Epithelial cell of proximal tubule (primary cell): ENCODE measurements around the gene ZC3H12A. TPM values are rescaled to one million over a fixed set of nuclear protein-coding genes. Genes with fewer than 3 reads are reported as not detected.

Experiments used
- DNase-seq: peaks from one replicate; pipeline ENCODE4 v3.0.0-alpha.2; 2011; ENCODE audit warnings: low read depth
- H3K4me3 ChIP-seq: 2 replicates; pipeline ENCODE4 v1.5.1; 2011; ENCODE audit warnings: low read depth, mild to moderate bottlenecking, low read length
- total RNA-seq: library from RNA; depleted of rRNA; stranded (reverse); fragments of >200 nt; gene quantifications from 2 replicates; pipeline ENCODE4 v1.2.3, GENCODE V29; 2015
- TF ChIP-seq, protein P1 (sequence below): conservative IDR thresholded peaks from 2 replicates; pipeline ENCODE4 v1.5.1; 2012; ENCODE audit warnings: low read depth, mild to moderate bottlenecking, low read length

The ZC3H12A gene
- total RNA-seq, 1 donor from 2014 or later: 16.0 TPM

- H3K4me3 ChIP-seq: no peak overlapping the region
- no peak for DNase-seq
- TF ChIP-seq, protein P1, sequence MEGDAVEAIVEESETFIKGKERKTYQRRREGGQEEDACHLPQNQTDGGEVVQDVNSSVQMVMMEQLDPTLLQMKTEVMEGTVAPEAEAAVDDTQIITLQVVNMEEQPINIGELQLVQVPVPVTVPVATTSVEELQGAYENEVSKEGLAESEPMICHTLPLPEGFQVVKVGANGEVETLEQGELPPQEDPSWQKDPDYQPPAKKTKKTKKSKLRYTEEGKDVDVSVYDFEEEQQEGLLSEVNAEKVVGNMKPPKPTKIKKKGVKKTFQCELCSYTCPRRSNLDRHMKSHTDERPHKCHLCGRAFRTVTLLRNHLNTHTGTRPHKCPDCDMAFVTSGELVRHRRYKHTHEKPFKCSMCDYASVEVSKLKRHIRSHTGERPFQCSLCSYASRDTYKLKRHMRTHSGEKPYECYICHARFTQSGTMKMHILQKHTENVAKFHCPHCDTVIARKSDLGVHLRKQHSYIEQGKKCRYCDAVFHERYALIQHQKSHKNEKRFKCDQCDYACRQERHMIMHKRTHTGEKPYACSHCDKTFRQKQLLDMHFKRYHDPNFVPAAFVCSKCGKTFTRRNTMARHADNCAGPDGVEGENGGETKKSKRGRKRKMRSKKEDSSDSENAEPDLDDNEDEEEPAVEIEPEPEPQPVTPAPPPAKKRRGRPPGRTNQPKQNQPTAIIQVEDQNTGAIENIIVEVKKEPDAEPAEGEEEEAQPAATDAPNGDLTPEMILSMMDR: no peak
Measured at GRCh38 chr1:37442139-37442538, 32.2 kb upstream of the ZC3H12A start.

DNA sequence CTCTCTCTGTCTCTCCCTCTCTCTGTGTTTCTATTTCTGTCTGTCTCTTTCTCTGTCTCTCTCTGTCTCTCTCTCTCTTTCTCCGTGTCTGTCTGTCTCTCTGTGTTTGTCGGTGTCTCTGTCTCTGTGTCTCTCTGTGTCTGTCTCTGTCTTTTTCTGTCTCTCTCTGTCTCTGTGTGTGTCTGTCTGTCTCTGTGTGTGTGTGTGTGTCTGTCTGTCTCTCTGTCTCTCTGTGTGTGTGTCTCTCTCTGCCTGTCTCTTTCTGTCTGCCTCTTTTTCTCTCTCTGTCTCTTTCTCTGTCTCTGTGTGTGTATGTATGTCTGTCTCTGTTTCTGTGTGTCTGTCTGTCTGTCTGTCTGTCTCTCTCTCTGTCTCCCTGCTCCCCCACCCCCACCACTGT is 31.7 kb upstream of the ZC3H12A start:
- TF ChIP-seq, protein P1: no peak
- no peak overlapping the region for H3K4me3 ChIP-seq
- no peak for DNase-seq

DNA sequence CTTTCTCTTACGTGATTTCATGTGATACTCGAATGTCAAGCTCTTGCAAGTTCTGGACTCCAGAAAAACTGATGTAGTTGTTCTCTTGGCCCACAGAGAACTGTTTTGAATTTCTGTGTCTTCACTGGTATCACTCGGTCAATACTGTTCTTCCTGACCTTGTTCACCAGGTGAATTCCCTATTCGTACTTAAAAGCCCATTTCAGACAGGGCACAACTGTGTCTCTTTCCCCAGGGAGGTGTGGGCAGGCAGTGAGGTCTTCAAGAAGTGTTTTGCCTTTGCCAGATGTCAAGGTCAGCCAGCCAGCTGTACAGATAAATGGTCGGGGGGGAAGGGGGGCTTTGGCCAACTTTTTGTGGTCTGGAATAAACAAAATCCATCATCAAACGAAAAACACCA is 27.5 kb upstream of the ZC3H12A start:
- TF ChIP-seq, protein P1: no peak
- DNase-seq: no peak
- no peak overlapping the region for H3K4me3 ChIP-seq

DNA sequence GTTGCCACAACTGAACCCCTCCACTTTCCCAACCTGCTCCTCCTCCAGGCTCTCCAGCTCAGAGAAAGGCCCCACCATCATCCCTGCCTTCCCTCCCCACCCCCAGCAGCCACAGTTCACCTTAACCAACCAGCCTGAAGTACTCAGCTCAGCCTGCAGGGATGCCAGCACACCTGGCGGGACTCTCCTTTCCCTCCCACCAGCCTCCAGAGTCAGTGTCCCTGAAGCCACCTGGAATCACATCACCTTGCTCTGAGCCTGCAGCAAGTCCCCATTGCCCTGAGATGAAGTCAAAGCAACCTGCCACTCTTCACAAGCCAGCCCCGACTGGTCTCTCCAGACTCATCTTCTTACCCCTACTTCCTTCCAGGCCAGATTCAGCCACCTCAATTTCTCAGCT is 26.2 kb upstream of the ZC3H12A start:
- TF ChIP-seq, protein P1: no peak
- H3K4me3 ChIP-seq: no peak overlapping the region
- no peak for DNase-seq

DNA sequence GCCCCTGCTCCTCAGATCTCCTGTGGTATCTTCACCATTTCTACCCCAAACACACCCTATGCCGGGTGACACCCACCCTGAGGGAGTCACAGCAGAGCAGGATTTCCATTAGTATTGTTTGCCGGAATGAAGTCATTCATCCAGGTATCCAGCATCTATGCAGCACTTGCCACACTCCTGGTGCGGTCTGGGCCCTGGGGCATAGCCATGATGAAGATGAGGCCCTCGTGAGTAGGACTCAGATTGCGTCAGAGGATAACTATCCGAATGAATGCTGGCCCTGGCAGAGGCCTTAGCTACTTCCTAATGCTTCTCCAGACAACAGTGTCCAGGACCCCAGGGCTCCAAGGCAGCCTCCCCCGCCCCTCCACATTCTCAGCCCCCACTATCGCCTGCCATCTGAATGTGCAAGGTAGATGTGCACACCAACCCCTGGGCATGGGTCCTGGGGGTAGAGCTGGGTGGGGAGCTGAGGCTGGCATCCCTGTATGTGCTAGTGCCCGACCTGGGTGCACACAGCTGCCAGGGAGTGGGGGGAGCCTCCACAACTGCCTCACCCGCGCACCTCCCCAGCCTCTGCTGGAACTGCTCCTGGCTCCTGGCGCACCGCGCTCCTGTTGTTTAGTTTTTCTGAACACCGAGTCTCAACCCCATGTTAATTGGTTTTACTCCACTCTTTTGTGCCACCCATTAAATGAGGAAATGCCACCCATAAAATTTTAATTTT is 25.5 kb upstream of the ZC3H12A start:
- TF ChIP-seq, protein P1: no peak
- no peak overlapping the region for H3K4me3 ChIP-seq
- no peak for DNase-seq

- H3K4me3 ChIP-seq: no peak overlapping the region
- TF ChIP-seq, protein P1: no peak
- DNase-seq: no peak
Measured at GRCh38 chr1:37449936-37450335, 24.4 kb upstream of the ZC3H12A start.

- DNase-seq: no peak
- H3K4me3 ChIP-seq: no peak overlapping the region
- TF ChIP-seq, protein P1: no peak
Measured at GRCh38 chr1:37452416-37452815, 22.0 kb upstream of the ZC3H12A start.
